Measurements from ENCODE around the gene CAB39. TPM values are rescaled to one million over a fixed set of nuclear protein-coding genes. Genes with fewer than 3 reads are reported as not detected.

Gene CAB39
- total RNA-seq, 1 donor: 68.5 TPM

- H3K4me3 ChIP-seq (ENCODE audit: low read depth, low read length): no peak overlapping the region
- DNase-seq (ENCODE audit: low read depth): no peak
- TF ChIP-seq CTCF (IDR thresholded peaks at IDR 0.05; ENCODE audit: insufficient read depth, low read length): no peak
These were observed 4.4 kb upstream of the CAB39 start for GRCh38 chr2:230708204-230708603.

- TF ChIP-seq CTCF (IDR thresholded peaks at IDR 0.05; ENCODE audit: insufficient read depth, low read length): no peak
- no peak overlapping the region for H3K4me3 ChIP-seq (ENCODE audit: low read depth, low read length)
- DNase-seq (ENCODE audit: low read depth): no peak
These were observed 1.4 kb upstream of the CAB39 start for GRCh38 chr2:230711224-230711623.

GRCh38 chr2:230713331-230714135, 891 bp downstream of the CAB39 start:
- TF ChIP-seq CTCF (IDR thresholded peaks at IDR 0.05; ENCODE audit: insufficient read depth, low read length): no peak
- H3K4me3 ChIP-seq (ENCODE audit: low read depth, low read length): peak overlapping the region; percentile 84
- DNase-seq (ENCODE audit: low read depth): peak; percentile 13

GRCh38 chr2:230714136-230714480, 1.5 kb downstream of the CAB39 start:
- TF ChIP-seq CTCF (IDR thresholded peaks at IDR 0.05; ENCODE audit: insufficient read depth, low read length): no peak
- peak; percentile 73 for DNase-seq (ENCODE audit: low read depth)
- H3K4me3 ChIP-seq (ENCODE audit: low read depth, low read length): peak overlapping the region; percentile 84

- peak; percentile 52 for DNase-seq (ENCODE audit: low read depth)
These were observed 2.6 kb downstream of the CAB39 start for GRCh38 chr2:230715201-230715600.

GRCh38 chr2:230716588-230716987, 3.9 kb downstream of the CAB39 start:
- DNase-seq (ENCODE audit: low read depth): no peak
- no peak for TF ChIP-seq CTCF (IDR thresholded peaks at IDR 0.05; ENCODE audit: insufficient read depth, low read length)
- no peak overlapping the region for H3K4me3 ChIP-seq (ENCODE audit: low read depth, low read length)

More at GRCh38 chr2:230715201-230715600, 2.6 kb downstream of the CAB39 start:
- H3K4me3 ChIP-seq (ENCODE audit: low read depth, low read length): peak overlapping the region; percentile 4
- no peak for TF ChIP-seq CTCF (IDR thresholded peaks at IDR 0.05; ENCODE audit: insufficient read depth, low read length)

GRCh38 chr2:230717600-230717999, 5.0 kb downstream of the CAB39 start:
- no peak for DNase-seq (ENCODE audit: low read depth)
- H3K4me3 ChIP-seq (ENCODE audit: low read depth, low read length): no peak overlapping the region
- TF ChIP-seq CTCF (IDR thresholded peaks at IDR 0.05; ENCODE audit: insufficient read depth, low read length): no peak
